ENCODE results near the gene SLCO4A1.

SLCO4A1 gene

DNA sequence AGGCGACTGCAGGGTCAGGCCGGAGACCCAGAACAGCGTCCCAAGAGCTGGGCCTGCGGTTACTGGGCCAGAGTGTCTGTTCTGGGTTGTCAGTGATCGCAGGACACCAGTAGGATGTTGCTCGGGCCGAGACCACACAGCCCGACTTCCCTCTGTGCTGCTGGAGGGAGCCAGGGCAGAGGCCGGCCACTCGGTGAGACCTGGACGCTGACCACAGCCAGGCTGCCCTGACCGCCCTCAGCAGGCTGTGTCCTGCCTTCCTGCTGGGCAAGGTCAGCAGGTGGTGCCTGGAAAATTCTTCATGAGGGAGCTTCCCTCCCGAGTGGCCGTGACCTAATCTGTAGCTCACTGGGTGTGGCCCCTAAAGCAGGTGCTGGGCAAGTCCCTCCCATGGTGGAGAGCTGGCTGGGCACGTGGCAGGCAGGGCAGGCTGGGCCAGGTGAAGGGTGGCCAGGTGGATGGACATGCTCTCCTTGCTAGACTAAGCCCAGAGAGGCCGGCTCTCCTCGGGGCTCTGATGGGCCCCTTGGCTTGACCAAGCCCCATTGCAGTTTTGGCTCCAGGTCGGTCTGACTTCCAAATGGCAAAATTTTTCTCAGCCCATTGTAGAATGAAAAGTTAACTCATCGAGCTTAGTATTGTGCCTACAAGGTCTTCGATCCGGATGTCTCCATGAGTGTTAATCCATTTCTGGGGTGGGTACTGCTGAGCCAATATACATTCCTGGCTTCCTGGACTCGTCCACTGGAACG lies 1.9 kb downstream of the SLCO4A1 start:
- Mint-ChIP-seq H3K4me1 (peaks cover 19% of the 10 kb centered on the region), H3K27ac (no peak overlapping the region), H3K27me3 (no peaks in the 10 kb centered on the region), H3K36me3 (no peaks in the 10 kb centered on the region), H3K9me3 (no peaks in the 10 kb centered on the region), H3K4me3 (peak overlapping the region; percentile 17)
- no peak for DNase-seq (ENCODE audit: low spot score in 2 of 2)
- no peak for ATAC-seq (ENCODE audit: low read depth)

DNA sequence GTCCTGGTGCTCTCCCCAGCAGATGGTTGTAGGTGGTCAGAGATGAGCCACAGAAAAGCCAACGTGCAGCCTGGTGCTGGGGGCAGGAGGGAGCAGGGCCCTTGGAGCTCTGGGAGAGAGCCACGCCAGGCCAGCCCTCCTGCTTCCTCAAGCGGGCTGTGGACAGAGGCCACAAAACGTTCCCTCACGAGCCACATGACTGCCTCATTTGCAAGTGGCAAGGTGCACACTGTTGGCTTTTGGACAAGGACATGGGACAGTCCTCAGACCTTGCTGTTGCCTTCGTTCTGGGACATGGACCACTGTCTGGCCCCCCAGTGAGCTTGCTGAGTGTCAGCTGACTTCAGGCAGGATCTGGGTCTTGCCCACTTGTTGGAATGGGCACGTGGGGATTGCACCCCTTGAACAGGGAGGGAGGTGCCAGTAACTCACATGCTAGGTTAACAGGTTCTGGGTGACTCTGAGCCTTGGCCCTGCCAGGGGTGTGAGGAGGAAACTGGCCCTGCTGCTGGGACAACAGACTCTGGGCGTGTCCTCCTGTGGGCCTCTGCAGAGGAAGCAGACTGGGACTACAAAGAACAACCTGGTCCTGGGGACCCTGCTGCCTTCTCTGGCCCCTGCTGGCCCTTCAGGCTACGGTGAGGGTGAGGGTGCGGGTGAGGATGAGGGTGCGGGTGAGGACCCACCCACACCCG lies 2.6 kb downstream of the SLCO4A1 start:
- H3K27me3 Mint-ChIP-seq: no peaks in the 10 kb centered on the region
- peak overlapping the region; percentile 17 for H3K4me3 Mint-ChIP-seq
- ATAC-seq (ENCODE audit: low read depth) (no peak), DNase-seq (ENCODE audit: low spot score in 2 of 2) (no peak)
- no peaks in the 10 kb centered on the region for H3K9me3 Mint-ChIP-seq
- H3K36me3 Mint-ChIP-seq: no peaks in the 10 kb centered on the region
- peaks cover 22% of the 10 kb centered on the region for H3K4me1 Mint-ChIP-seq
- H3K27ac Mint-ChIP-seq: no peak overlapping the region

DNA sequence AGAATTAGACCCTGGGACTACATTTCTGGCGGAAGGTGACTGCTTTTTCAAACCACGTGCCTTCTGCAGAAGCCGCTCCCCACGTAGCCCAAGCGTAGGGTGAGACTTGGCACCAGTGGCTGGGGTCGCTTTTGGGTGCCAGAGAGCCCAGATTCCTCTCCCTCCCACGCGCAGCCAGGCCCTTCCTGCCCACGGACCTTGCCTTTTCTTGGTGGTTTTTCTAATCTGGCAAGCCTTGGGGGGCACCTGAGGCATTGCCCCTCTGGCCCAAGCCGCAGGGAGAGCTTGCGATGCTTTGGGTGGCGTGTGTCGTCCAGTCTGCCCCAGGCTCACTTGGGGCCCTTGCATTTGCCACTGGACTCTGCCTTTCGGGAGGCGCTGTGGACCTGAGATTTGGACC lies 3.3 kb downstream of the SLCO4A1 start:
- DNase-seq (ENCODE audit: low spot score in 2 of 2): no peak
- Mint-ChIP-seq H3K27me3 (no peaks in the 10 kb centered on the region), H3K27ac (no peak overlapping the region), H3K4me3 (no peak overlapping the region), H3K4me1 (peaks cover 22% of the 10 kb centered on the region), H3K36me3 (no peaks in the 10 kb centered on the region), H3K9me3 (no peaks in the 10 kb centered on the region)
- no peak for ATAC-seq (ENCODE audit: low read depth)

DNA sequence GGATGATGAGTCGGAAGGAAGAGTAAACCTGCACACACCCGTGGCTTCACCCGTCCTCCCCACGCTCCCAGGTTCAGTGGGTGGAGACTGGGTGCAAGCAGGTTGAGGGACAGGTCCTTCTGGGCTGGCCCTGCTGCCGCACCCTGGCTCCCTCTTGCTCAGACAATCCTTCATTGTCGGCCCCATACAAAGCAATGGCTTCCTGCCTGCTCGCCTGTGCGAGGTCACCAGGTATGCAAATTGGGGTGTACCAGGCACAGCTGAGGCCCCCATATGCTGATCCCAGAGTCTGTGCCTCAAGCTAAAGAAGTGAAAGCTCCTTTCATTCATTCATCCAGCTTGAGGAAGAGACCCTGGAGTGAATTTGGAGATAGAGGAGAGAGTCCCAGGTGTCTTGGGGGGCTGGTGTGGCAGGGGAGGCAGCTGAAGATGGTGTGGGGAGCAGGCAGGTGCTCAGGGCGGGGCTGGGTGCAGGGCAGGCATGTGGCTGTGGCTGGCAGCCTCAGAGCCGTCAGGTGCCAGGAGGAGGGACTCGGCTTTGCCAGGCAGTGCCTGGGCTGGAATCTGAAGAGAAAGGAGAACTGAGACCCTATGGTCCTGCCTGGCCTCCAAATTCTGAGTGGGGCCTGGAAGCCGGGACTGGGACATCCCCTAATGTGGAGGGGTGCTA lies 4.7 kb downstream of the SLCO4A1 start:
- H3K27ac Mint-ChIP-seq: peak overlapping the region; percentile 61
- ATAC-seq (ENCODE audit: low read depth) (peak; percentile 16), DNase-seq (ENCODE audit: low spot score in 2 of 2) (no peak)
- H3K36me3 Mint-ChIP-seq: no peaks in the 10 kb centered on the region
- peak overlapping the region; percentile 65 for H3K4me3 Mint-ChIP-seq
- H3K9me3 Mint-ChIP-seq: no peaks in the 10 kb centered on the region
- no peaks in the 10 kb centered on the region for H3K27me3 Mint-ChIP-seq
- peaks cover 31% of the 10 kb centered on the region for H3K4me1 Mint-ChIP-seq

DNA sequence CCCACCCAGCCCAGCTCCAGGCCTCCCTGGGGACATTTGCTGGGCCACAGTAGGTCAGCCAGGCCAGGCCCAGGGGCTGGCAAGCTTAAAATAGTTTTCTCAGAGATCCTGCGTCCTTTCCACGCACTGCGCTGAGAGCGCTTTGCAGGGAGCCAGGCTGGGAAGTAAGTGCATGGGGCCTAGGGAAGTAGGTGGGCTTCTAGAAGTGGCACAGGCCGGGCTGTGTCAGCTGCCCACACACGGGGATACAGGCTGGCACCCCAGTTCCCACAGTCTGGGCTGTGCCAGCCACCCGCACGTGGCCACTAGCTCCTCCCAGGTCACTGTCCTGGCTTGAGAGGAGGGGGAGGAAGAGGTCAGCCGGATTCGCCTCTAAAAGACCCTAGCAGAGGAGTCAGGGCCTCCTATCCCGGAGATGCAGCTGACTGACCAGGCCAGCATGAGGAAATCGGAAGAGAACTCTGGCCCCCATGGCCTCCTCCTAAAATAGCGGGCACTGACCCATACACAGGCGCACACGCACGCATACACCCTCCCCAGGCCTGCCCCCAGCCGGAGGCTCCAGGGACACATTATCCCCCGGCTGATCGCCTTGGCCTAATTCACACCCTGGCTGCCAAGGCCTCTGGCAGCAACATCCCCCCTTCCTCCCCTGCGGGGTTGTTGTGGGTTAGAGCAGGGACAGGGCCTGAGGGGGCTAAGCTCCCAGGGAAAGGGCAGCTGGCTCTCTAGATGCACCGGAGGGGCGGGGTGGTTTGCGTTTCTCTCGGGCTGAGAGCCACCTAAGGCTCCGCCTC lies 5.4 kb downstream of the SLCO4A1 start:
- no peak for DNase-seq (ENCODE audit: low spot score in 2 of 2)
- Mint-ChIP-seq H3K36me3 (no peaks in the 10 kb centered on the region), H3K9me3 (no peaks in the 10 kb centered on the region), H3K4me1 (peaks cover 34% of the 10 kb centered on the region), H3K27me3 (no peaks in the 10 kb centered on the region), H3K4me3 (no peak overlapping the region), H3K27ac (no peak overlapping the region)
- ATAC-seq (ENCODE audit: low read depth): no peak

DNA sequence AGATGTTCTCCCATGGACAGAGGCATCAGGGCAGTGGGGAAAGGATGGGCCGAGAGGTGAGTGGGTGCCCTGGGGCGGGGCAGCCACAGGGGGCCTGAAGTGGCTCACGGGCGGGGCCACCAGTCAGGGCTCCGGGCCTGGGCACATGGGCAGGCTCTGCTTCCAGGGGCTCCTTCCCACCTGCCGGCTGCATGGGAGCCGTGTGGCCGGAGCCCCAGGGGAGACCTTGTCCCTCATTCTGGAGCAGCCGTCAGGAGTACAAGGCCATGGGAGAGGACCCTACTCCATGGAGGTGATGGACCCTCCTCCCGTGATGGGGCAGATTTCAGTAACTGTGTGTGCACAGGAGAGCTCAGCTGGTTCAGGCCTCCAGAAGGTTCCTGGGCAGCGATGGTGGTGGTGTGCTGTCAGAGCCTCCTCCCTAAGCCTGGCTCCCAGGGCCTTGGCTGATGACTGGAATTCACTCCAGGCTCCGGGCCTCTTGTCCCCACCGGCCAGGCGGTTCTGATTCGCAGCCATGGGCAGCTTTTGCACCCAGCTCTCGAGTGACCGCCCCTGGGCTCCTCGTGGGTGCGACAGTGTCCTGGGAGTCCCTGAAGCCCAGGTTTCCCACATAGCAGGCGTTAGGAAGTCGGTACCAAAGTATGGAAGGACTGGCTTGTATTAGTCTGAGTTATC lies 6.2 kb downstream of the SLCO4A1 start:
- Mint-ChIP-seq H3K9me3 (no peaks in the 10 kb centered on the region), H3K27me3 (no peaks in the 10 kb centered on the region), H3K4me3 (no peak overlapping the region), H3K4me1 (peaks cover 34% of the 10 kb centered on the region), H3K27ac (no peak overlapping the region), H3K36me3 (no peaks in the 10 kb centered on the region)
- ATAC-seq (ENCODE audit: low read depth): no peak
- no peak for DNase-seq (ENCODE audit: low spot score in 2 of 2)

DNA sequence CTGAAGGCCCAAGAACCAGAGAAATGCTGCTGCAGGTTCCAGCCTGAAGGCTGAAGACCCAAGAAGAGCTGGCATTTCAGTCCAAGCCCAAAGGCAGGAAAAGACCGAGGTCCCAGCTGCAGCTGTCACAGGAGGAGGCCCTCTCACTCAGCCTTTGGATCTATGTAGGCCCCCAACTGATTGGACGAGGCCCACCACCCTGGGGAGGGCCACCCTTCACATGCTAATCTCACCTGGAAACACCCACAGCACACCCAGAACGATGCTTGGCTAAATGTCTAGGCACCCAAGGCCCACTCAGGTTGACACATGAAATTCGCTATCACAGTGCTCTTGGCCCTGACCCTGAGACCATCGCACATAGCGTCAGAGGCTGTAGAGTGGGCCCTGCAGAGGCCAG lies 6.8 kb downstream of the SLCO4A1 start:
- Mint-ChIP-seq H3K4me3 (no peak overlapping the region), H3K9me3 (no peaks in the 10 kb centered on the region), H3K27me3 (no peaks in the 10 kb centered on the region), H3K36me3 (no peaks in the 10 kb centered on the region), H3K27ac (no peak overlapping the region), H3K4me1 (peaks cover 33% of the 10 kb centered on the region)
- no peak for ATAC-seq (ENCODE audit: low read depth)
- DNase-seq (ENCODE audit: low spot score in 2 of 2): no peak

DNA sequence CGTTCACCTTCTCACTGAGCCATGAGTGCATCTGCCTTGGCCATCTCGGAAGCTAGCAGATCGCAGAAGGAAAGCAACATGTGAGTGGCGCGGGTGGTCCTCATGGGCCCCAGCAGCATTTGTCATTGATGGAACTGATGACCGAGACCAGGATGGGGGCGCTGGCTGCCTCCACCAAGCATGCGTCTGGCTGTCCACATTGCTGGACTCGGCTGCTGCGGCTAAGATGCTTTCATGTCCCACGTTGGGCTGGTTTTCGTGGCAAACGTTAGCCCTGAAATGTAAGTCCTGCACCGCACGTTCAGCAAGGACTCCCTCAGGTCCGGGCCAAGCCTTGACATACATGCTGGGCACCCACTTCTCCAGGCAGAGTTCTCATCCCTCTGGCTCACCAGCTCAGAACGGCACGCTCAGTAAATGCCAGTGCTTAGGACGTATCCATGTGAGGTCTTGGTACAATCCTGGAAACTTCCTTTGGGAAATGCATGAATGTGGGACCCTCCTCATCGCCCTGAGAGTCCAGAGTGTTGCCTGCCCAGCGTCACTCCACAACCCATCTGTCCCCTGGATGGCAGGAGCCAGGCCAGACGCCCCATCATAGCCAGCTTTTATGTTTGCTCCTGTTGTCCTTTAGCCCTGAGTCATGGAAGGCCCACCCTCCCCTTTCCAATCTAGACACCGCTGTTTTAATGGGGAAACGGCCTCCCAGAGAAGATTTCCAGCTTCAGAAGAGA lies 8.4 kb downstream of the SLCO4A1 start:
- H3K4me3 Mint-ChIP-seq: peak overlapping the region; percentile 79
- DNase-seq (ENCODE audit: low spot score in 2 of 2) (no peak), ATAC-seq (ENCODE audit: low read depth) (no peak)
- H3K4me1 Mint-ChIP-seq: peaks cover 30% of the 10 kb centered on the region
- H3K27me3 Mint-ChIP-seq: no peaks in the 10 kb centered on the region
- H3K9me3 Mint-ChIP-seq: no peaks in the 10 kb centered on the region
- no peaks in the 10 kb centered on the region for H3K36me3 Mint-ChIP-seq
- peak overlapping the region; percentile 94 for H3K27ac Mint-ChIP-seq

DNA sequence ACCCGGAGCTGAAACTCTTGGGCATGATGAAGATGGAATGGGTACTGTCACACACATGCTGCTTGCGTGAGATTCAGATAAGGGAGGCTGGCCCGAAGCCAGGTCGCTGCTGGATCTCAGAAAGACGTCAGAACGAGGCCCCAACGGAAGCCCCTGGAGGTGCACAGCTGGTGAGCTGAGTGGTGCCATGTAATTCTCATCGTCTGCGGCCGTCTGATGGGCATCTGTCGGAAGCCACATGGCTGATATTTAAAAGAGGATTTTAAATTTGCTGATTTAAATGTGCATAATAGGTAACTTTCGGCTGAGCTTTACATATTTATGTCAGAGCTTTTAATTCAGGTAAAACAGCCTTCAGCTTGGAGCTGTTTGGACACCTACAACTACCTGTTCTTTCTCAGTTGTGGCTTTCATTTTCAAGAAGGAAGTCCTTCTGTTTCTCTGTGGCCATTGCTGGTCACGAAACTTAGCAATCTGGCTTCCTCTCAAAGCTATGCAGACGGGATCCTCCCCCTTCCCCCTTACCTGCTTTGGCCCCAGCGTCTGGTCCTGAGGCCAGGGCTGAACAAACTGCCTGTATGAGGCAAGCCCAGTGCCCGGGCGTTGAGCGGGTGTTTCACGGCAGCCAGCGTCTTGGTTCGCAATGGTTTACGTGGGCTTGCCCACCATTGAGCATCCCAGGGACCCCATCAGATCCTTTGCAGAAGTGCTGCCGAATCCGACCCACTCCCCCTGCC lies 9.2 kb downstream of the SLCO4A1 start:
- Mint-ChIP-seq H3K4me3 (peak overlapping the region; percentile 79), H3K27ac (peak overlapping the region; percentile 94), H3K27me3 (no peaks in the 10 kb centered on the region), H3K36me3 (no peaks in the 10 kb centered on the region), H3K9me3 (no peaks in the 10 kb centered on the region), H3K4me1 (peaks cover 29% of the 10 kb centered on the region)
- ATAC-seq (ENCODE audit: low read depth) (peak; percentile 71), DNase-seq (ENCODE audit: low spot score in 2 of 2) (peak; percentile 72 to 74)

DNA sequence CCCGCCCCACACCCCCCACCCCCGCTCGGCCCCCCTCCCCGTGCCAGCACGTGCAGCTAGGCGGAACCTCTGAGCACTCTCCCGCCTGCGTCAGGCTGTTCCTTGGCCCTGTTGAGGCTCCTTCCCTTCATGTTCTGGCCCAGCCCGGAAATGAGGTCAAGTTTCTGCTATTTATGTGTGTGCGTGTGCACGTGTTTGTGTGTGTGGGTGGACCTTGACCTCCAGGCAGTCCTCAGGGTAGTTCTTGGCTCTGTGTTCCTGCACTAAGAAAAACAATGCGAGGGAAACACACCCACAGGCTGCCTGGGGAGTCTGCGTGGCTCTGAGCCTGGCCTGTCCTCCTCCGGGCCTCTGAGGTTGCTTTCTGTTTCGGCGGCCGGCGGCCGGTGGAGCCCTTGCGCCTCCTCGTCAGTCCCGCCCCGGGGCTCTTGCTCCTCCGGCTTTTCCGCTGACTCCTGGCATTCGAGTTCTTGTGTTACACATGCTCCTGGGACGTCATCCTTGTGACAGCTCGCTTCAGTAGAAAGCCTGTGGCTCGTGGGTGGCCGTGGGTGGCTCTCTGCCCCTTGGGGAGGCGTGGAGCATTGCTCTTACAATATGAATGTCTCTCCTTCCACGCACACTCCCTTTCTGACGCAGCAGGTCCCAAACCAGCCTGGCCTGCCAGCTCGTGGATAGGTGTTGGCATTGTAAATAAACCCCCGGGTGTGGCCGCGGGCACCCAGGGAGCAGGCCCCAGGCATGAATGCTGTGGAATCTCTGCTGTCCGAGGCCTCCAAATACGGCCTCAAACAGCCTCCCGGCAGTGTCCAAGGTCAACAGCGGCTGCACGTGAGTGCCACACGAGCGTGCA lies 10.0 kb downstream of the SLCO4A1 start:
- peak overlapping the region; percentile 94 for H3K27ac Mint-ChIP-seq
- peaks cover 21% of the 10 kb centered on the region for H3K4me1 Mint-ChIP-seq
- DNase-seq (ENCODE audit: low spot score in 2 of 2): peak; percentile 41 to 54
- H3K9me3 Mint-ChIP-seq: no peaks in the 10 kb centered on the region
- H3K36me3 Mint-ChIP-seq: no peaks in the 10 kb centered on the region
- peak; percentile 59 for ATAC-seq (ENCODE audit: low read depth)
- peak overlapping the region; percentile 79 for H3K4me3 Mint-ChIP-seq
- no peaks in the 10 kb centered on the region for H3K27me3 Mint-ChIP-seq

DNA sequence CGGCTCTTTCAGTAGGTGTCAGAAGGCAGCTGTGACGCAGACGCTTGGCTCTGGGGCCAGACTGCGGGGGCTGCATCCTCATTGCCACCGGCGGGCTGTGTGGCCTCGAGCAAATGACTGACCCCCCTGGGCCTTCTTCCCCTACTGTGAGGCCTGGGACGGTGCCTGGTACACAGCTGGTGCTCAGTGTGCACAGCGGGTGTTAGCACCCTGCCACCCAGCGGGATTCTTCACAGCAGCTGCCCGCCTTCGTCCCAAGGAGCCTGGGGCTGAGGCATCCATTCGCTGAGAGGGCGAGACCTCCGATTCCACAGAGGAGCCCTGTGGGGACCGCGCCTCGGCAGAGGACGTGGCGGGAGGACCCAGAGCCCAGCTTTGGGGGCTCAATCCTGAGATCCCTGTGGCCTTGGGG lies 10.6 kb downstream of the SLCO4A1 start:
- no peak overlapping the region for H3K4me3 Mint-ChIP-seq
- H3K36me3 Mint-ChIP-seq: no peaks in the 10 kb centered on the region
- H3K27ac Mint-ChIP-seq: peak overlapping the region; percentile 94
- DNase-seq (ENCODE audit: low spot score in 2 of 2): no peak
- H3K27me3 Mint-ChIP-seq: no peaks in the 10 kb centered on the region
- peaks cover 21% of the 10 kb centered on the region for H3K4me1 Mint-ChIP-seq
- ATAC-seq (ENCODE audit: low read depth): no peak
- H3K9me3 Mint-ChIP-seq: no peaks in the 10 kb centered on the region

DNA sequence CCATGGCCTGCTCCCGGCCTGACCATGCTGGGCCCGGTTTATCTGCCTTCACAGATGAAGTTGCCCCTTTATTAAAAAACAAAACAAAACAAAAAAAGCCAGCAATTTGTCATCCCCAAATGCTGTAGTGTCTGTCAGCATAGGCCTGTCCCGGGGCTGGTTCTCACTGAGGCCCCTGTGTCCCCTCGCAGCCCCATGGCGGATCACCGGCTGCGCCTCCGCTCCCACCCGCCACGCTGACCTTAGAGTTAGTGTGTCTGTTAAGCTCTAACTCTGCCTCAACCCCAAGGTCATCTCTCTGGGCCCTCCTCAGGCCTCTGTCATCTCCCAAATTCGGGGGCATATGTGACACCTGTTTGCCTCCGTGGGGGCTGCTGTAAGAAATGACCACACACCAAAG lies 11.1 kb downstream of the SLCO4A1 start:
- no peak overlapping the region for H3K4me3 Mint-ChIP-seq

More for the DNA sequence above, 11.1 kb downstream of the SLCO4A1 start:
- H3K36me3 Mint-ChIP-seq: no peaks in the 10 kb centered on the region
- DNase-seq (ENCODE audit: low spot score in 2 of 2) (no peak), ATAC-seq (ENCODE audit: low read depth) (no peak)
- no peaks in the 10 kb centered on the region for H3K9me3 Mint-ChIP-seq
- H3K27ac Mint-ChIP-seq: no peak overlapping the region
- no peaks in the 10 kb centered on the region for H3K27me3 Mint-ChIP-seq
- H3K4me1 Mint-ChIP-seq: peaks cover 21% of the 10 kb centered on the region
